Activated gamma-delta T cell (primary cell): ENCODE results near the gene KRT85.
"Not testable (repeated sequence)": the region's sequence is repeated elsewhere in the genome, so short reads cannot be mapped to it uniquely, and the experiment has no call there.

Source experiments
- DNase-seq: peaks from one replicate; lab custom pipeline; 2025; lab: John Stamatoyannopoulos, UW

The KRT85 gene

DNA sequence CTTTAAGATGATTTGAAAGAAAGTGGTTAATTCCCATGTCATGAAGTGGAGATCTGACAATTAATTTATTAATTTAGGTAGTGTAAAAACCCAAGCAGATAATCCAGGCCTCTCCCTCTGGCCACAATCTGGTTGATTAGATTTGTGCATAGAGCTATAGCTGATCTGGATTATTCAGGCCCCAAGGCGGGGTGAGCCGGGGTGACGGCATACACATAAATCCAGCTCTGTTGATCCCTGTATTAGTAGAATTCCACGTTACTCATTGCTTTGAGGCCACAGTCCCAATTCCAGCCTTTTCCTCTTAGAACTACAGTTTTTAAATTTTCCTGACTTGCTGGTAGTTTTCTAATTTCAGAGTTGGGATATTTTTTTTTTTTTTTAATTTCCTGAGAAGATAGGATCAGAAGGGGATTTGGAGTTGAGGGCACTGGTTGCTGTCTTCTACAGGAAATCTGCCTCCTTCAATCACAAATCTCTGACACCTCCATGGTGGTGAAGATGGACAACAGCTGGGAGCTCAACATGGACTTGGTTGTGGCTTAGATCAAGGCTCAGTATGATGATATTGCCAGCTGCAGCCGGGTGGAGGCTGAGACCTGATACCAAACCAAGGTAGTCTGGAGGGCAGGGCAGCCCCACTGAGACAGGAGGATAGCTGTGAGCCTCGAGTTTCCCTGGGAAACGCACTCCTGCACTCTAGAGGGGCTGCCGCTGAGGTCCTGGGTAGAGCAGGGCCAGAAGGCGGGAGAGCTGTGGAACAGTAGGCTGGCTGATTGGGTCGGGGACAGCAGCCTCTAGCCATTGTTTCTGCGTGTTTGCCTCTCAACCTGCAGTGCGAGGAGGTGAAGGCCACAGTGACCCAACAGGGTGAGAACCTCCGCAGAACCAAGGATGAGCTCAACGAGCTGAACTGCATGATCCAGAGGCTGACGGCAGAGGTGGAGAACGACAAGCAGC lies 19.4 kb downstream of the KRT85 start:
- no peak for DNase-seq

DNA sequence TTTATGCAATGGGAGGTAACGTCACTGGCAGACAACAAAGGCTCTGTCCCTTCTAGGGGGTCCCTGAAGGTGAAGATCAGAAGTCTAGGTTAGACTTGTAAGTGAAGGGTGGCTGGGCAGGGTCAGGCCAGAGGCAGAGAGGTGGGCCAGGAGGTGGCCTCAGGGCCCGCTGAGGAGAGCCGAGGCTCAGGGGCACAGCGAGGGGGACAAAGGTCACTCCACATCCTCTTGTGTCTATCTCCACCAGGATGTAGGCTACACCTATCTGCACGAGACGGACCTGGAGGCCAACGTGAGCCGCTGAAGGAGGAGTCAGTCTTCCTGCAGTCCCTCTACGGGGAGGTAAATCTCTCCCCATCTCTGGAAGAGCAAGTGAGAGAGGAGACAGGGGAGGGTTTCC lies 20.3 kb downstream of the KRT85 start:
- no peak for DNase-seq

DNA sequence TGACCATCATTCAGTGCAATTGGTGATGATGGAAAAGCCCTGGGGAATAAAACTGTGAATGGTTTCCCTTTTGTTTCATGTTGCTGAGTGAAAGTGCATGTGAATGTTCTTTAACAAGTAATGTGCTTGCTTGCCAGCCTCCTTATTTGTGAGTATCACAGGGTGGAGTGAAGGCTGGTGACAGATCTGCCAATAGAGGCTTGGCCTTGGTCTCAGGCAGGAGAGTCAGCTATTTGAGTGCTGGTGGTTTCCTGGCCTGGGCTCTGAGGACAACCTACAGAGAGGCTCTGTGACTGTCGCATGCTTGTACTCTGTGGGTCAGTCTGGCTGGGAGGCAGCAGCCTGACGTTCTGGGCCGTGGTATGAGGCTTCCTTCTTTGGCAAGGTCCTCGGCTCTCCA lies 20.7 kb downstream of the KRT85 start:
- DNase-seq = no peak

DNA sequence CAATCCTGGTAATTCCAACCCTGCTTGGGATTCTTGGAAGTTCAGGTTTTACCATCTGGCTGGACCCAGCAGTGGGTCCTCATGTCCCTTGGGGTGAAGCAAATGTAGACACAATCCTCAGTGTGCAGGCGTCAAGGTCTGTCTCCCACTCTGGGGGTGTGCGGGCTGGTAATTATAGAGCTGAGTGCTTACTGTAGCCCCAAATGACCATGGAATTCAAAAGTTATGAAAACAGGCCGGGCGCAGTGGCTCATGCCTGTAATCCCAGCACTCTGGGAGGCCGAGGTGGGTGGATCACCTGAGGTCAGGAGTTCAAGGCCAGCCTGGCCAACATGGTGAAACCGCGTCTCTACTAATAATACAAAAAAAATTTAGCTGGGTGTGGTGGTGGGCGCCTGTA lies 22.2 kb downstream of the KRT85 start:
- DNase-seq = not testable (repeated sequence)

DNA sequence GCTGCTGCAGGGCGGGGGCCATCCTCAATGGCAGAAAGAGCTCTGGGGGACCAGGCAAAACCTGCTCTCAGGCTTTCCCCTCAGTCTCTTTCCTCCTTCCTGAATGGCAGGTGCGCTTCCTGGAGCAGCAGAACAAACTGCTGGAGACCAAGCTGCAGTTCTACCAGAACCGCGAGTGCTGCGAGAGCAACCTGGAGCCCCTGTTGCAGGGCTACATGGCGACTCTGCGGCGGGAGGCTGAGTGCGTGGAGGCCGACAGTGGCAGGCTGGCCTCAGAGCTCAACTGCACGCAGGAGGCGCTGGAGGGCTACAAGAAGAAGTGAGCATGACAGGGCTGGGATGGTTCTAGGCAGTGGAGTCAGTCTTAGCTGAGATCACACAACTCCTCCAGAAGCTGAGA lies 23.2 kb downstream of the KRT85 start:
- no peak for DNase-seq

DNA sequence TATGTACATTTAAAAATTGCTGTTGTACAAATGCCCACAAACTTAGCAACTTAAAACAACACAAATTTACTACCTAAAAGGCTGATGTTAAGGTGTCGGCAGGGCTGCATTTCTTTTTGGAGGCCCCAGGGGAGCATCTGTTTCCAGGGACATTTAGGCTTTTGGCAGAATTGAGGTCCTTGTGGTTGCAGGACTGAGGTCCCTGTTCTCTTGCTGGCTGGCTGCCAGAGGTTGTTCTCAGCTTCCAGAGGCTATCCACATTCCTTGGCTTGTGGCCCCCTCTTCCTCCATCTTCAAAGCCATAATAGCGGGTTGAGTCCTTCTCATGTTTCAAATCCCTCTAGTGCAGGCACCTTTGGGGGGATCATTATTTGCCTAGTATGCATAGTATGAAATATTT lies 23.7 kb downstream of the KRT85 start:
- DNase-seq = no peak

DNA sequence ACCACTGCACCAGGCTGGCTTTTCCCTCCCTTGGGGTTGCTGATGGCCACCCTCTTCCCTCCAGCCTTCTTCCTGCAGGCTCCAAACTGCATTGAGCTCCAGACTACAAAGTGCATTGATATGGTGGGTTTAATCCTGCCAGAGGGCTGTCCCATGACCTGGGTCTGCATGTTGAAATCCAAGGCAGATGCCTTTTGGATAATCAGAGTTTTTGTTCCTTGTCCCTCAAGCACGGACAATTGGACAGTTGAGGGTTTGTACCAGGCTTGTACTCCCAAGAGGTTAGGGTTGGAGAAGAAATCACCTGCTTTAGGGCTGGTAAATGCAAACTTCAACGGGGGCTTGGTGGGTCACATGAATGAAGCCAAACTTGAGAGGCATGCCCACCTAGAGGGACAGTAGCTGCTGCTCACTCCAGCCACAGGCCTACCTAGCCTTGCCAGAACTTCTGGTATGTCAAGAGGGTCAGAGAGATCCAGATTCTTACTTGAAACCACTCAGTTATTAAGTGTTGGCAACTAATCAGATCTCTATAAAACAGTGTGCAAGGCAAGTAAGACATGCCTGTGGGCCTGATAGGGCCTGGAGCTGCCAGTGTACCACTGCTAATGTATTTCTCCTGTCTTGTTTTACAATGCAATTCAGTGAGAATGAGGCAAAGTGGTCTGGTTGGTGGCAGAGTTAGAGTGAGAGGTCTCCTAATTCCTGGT lies 24.3 kb downstream of the KRT85 start:
- DNase-seq = no peak

DNA sequence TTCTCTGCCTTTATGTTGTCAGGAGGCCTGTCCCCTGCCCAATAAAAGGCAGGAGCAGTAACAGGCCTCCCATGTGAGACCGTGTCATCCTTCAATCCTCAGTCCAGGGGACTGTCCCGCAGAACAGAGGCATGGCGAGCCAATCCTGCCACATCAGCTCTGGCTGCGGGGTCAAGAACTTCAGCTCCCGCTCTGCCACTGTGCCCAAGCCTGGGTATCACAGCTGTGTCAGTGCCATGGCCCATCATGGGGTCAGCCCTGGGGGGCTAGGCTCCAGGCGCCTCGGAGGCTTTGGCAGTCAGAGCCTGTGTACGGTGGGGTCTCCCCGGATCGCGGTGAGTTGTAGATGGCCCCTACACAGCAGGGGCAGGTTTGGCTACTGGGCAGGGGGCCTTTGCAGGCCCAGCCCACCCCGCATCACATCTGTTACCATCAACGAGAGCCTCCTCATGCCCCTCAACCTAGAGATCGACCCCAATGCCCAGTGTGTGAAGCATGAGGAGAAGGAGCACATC lies 26.2 kb downstream of the KRT85 start:
- no peak for DNase-seq

DNA sequence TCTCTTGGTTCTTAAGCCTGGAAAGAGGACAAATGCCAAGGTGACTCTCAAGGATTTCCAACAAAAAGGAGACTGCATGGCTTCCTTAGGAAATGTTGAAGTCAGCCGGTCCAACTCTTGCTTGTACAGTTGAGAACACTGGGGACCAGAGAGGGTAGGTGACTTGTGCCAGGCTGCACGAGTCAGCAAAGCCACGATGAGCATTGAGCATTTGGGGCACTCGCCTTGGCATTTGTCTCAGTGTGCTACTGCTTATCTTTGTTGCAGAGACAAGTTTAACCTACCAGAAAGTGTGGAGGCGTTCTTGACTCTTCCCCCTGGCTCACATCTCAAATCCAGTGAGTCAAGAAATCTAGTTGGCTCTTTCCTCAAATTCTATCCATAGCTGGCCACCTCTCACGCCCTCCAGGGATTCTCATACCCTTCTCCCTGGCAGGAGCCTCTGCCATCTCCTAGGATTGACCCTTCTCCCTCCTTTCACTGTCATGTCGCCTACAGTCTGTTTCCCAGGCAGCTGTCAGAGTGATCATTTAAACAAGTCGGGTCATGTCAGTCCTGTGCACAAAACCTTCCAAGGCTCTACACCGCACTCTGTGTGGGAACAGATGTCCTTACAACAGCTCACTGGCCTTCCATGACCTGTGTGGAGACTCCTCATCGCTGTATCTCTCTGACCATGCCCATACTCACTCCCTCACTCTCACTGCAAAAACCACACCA lies 28.9 kb downstream of the KRT85 start:
- DNase-seq = no peak

DNA sequence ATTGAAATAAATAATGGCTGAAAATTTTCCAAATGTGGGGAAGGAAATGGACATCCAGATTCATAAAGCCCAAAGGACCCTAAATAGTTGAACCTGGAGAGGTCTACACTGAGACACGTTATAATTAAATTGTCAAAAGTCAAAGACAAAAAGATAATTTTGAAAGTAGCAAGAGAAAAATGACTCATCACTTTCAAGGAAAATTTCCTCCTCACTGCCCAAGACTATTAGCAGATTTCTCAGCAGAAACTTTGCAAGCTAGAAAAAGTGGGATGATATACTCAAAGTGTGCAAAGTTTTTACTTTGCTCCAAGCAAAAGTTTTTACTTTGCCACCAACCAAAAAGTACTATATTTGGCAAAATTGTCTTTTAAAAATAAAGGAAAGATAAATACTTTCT lies 30.2 kb downstream of the KRT85 start:
- no peak for DNase-seq

DNA sequence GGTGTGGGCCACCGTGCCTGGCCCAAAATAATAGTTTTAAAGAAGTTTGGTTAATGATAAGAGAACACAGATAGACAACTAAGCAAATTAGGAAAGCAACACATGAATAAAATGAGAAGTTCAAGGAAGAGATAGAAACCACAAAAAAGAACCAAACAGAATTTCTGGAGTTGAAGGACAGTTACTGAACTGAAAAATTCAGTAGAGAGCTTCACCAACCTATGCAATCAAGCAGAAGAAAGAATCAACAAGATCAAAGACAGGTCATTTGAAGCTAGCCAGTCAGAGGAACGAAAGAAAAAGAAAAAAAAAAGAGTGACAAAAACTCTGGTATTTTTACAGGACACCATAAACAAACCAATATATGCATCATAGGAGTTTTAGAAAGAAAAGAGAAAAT lies 30.6 kb downstream of the KRT85 start:
- no peak for DNase-seq

DNA sequence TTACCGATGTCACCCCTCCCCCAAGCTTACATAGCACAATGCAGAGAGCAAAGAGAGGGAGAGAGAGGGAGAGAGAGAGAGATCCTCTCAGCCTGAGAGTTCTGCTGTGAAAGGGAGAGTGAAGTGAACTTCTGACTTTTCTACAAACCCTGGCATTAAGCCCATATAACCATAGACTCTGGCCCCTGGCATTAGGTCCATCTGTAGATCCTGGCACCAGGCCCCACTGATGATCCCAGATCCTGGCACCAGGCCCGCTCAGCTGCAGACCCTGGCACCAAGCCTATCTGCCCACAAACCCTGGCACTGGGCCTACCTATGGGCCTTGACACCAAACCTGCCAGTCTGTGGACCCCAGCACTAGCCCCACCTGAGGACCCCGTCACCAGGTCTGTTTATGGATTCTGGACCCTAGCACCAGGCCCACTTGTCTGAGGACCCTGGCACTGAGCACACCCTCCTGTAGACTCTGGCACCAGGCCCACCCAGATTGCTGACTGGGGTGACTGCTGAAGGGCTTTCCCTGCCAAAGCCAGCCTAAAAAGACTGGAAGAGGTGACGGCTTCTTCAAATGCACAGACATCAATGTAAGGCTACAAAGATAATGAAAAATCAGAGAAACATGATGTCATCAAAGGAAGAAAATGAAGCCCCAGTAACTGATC lies 31.6 kb downstream of the KRT85 start:
- no peak for DNase-seq

DNA sequence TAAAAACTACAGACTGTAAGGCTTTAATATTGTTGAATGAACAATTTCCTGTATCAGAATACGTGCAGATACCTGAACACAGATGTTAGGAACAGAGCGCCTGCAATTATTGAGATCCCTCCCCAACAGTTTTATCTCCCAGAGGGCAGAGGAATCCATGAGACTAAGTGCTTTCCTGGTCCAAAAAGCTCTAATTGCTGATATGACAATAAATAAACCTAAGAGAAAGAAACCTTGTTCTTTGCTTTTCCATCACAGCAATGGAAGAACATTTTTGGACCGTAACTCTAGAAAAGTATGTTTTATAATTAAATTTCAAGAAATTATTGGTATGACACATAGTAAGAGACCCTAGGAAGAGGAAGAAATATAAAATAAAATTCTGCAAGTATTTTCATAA lies 33.1 kb downstream of the KRT85 start:
- no peak for DNase-seq

DNA sequence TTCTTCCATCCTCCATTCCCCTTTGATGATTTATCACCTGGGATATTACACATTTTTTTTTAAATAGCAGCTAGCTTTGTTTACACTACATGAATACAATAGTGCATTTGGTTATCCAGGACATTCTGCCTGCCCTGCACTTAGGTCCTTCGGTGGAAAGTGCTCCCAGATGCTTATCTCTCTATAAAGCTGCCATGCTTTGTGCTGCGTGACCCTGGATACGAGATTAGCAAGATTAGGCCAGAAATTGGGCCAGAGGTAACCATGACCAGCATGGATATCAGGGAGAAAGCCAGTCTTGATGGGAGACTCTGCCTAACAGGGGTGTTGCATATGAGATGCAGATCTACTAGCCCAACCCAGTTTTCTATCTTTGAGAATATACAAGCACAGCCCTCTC lies 34.0 kb downstream of the KRT85 start:
- DNase-seq = no peak

DNA sequence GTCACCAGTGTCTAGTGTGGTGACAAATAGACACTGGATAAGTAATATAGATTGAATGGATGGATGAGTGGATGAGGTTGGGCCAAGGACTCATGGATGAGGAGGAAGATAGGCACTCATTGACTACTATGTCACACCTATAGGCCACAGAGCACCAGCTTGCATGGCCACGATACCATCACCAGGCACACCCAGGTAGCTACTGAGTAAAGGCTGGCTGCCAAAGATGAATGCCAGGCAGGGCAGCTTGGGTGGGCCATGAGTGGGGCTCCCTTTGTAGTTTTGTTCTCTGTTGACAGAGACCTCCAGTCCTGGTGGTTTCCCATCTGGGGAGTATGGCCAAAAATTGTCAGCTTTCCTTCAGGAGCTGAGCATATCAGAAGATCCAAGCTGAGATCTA lies 34.9 kb downstream of the KRT85 start:
- DNase-seq = no peak

DNA sequence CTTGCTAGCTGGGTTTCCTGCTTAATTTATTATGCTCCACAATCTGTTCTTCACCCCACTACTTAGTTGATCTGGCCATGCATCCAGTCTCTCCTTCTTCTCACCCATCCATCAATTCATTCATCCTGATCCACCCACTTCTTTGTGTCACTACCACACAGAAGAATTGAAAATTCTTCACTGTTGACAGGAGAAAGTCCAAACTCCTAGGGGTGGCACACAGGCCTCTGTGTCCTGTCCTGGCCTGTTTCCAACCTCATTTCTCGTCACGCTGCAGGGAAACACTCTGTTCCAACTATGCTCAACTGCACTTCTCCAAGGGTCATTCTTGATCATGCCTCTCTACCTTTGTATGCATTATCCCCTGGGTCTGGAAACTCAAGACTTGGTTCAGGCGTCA lies 35.4 kb downstream of the KRT85 start:
- no peak for DNase-seq

DNA sequence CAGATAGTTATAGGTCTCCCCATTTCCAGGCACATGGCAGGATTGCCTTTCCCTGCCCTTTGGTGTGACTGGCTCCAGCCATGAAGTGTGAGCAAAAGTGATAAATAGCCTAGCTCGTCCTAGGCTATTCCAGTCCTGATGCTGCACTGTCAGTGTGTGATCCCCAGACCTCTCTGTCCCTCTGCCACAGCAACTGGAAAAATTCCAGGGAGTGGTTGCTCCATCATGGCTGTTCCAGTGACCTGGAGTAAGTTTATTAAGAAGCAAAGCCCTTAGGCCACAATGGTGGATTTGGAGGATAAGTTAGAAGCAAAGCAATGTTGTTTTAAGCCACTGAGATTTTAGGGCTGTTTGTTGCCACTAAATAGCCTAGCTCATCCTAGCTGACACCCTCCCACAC lies 36.2 kb downstream of the KRT85 start:
- DNase-seq = no peak

DNA sequence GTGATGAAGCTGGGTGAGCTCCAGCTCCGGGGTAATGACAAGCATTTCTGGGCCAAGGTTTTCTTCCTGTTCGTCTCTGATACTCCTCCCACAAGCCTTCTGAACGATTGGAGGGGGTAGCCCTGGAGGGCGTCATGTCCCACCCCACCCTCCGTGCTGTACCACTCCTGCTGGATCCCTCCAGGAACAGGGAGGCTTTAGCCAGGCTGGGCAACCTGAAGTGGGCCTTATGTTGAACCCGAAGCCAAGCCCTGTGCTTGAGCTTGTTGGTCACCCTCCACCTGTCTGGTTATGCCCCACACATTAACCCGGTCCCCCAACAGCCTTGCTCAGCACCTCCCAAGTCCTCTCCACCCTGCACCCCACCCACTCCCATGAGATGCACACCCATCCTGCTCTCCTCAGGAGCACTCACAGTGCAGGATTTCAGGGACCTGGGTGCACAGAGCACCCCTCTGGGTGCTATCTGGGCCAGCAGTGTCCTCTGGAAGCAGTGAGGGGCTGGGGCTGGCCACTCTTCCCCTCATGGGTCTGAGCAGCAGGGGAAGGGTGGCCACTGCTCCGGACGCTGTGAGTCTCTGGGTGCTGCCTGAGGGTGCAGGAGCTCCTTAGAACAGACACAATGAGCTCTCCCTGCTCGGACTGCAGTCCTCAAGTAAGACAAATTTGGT lies 39.3 kb downstream of the KRT85 start:
- DNase-seq = no peak

DNA sequence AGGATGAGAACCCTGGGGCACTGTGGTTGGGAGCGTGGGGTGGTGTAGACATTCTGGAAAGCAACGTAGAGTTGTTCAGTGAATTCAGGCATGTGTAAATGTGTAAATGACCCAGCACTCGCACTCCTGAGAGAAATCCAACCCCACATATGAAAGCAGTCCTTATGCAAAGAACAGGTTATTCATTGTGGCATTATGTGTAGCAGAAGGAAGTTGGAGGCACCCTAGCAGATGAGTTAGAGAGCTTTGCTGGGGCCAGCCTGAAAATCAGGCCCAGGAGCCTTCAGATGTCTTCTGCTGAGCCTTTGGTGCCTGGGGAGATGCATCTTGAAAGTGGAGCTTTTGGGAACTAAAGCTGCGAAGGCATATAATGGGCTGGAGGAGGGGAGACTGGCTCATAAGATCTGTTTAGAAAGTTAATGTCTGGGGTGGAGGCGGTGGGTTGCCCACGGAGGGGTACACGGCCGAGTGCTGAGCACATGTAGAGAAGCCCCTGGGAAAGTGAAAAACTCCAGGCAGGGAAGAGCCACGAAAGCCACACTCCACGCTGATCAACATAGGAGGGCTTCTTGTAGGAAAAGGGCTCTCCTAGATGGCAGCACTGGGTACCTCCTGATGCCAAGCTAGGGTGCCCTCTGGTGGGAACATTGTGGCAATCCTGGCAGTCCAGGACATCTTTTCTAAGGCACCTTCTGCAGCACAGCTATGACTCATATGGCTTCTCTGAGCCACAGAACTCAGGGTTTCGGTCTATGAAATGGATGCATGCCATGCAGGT lies 40.0 kb downstream of the KRT85 start:
- DNase-seq = no peak

DNA sequence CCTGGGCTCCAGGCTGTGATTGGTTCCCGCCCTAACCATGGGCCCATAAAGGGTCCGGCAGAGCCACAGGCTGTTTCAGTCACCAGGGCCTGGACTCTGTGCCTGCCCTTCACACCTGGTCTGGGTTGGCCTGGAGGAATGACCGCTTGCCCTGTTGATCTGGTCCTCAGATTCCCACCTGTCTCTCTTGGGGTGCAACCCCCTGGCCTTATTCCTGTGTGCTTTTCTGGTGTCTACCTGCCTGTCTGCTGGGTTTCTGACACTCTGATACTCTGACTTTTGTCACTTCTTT lies 43.2 kb downstream of the KRT85 start:
- DNase-seq = no peak
